Heart right ventricle (tissue), 16 donors: ENCODE results near the gene MAP3K7. TPM values are rescaled to one million over a fixed set of nuclear protein-coding genes. Genes with fewer than 3 reads are reported as not detected.
A peak's percentile ranks its signal among the peaks of the same experiment; 100 is the strongest.

ENCODE experiments used
- ATAC-seq, 8 donors: fragments of 200-7000 bp; cut with Tn5 transposase; one replicate each; pipeline ENCODE4 v1.9.1; 2020; ENCODE audit warnings: mild to moderate bottlenecking in 8 of 8, moderate library complexity in 8 of 8, moderate number of reproducible peaks in 1 of 8
- DNase-seq, 2 donors: peaks; one replicate each; pipeline ENCODE4 v3.0.0-alpha.2; 2020
- H3K27ac ChIP-seq, 10 donors: fragments of 200-600 bp; sonication (generic) in 2 of 10; one replicate each; pipeline versions ENCODE4 v1.5.0 to v1.8.0; 2020 to 2022; ENCODE audit warnings: mild to moderate bottlenecking in 3 of 10
- H3K27me3 ChIP-seq, 7 donors: fragments of 200-600 bp; one replicate each; pipeline ENCODE4 v1.8.0; 2021 to 2022; ENCODE audit warnings: mild to moderate bottlenecking in 2 of 7
- H3K36me3 ChIP-seq, 9 donors: fragments of 200-600 bp; sonication (generic) in 1 of 9; one replicate each; pipeline versions ENCODE4 v1.5.0 to v1.8.0; 2020 to 2022; ENCODE audit warnings: mild to moderate bottlenecking in 2 of 9
- H3K4me1 ChIP-seq, 9 donors: fragments of 200-600 bp; sonication (generic) in 1 of 9; one replicate each; pipeline versions ENCODE4 v1.5.0 to v1.8.0; 2020 to 2022; ENCODE audit warnings: mild to moderate bottlenecking in 4 of 9
- H3K4me3 ChIP-seq, 10 donors: fragments of 200-600 bp; sonication (generic) in 2 of 10; one replicate each; pipeline versions ENCODE4 v1.5.0 to v1.8.0; 2020 to 2022; ENCODE audit warnings: mild to moderate bottlenecking in 7 of 10, moderate library complexity in 2 of 10
- H3K9me3 ChIP-seq, 11 donors: fragments of 200-600 bp in 10 of 11; sonication (generic) in 2 of 11; one replicate each; pipeline versions ENCODE4 v1.5.0 to v1.8.0; 2013 to 2022; ENCODE audit warnings: mild to moderate bottlenecking in 2 of 11, control low read depth in 1 of 11, moderate library complexity in 1 of 11
- WGBS, 2 donors: extraction: QIAGEN DNeasy Blood & Tissue Kit; methylation state at CpG; one replicate each; pipeline ENCODE4 v1.1.7; 2013; ENCODE audit warnings: inconsistent platforms in 1 of 2; 5-methylcytosine and 5-hydroxymethylcytosine counted together
- intact Hi-C, 10 donors: fragments of 100-400 bp; cut with DNase I; formaldehyde crosslinking; loops; one replicate each; pipeline versions ENCODE4 v1.11.1 to v1.14.2; 2022
- polyA plus RNA-seq, 2 donors: library from polyadenylated mRNA; stranded (reverse); fragments of 200-250 nt; gene quantifications; one replicate each; pipeline ENCODE4 v1.2.3, GENCODE V29; 2013
- total RNA-seq, 10 donors: library from RNA; stranded (reverse); fragmentation: NEBNext Ultra II Directional in 3 of 10; extraction: Animal tissue kit (Norgen Biotek cat#: 25700) in 3 of 10; gene quantifications; one replicate each; pipeline versions ENCODE4 v1.2.1 to v1.2.4, GENCODE V29; 2021 to 2023
- TF ChIP-seq, protein P1 (sequence below), 9 donors: fragments of 200-600 bp; sonication (generic) in 2 of 9; IDR thresholded peaks; one replicate each; pipeline versions ENCODE4 v1.5.0 to v1.8.0; 2021 to 2022; ENCODE audit warnings: antibody characterized with exemption in 9 of 9, mild to moderate bottlenecking in 5 of 9, moderate library complexity in 1 of 9
- donor health status: Arrhythmogenic right ventricular cardiomyopathy.
- donor health status: ischemic (EF 13 %, LVEDD 7.1; RV severe dilation, severe dysfunction).
- donor health status: healthy with polysubstance abuse.
- donor health status: DM: no; HTN: yes; CAD: no.
- donor health status: DM: no; HTN: no; CAD: no.
- donor health status: ischemic (EF 25% LVEDD 6.9; RV normal size, moderate dysfunction).
- donor health status: ischemic (EF 25% LVEDD 5.7; RV mildly dilated, moderate dysfunction).
- donor health status: healthy.
- donor health status: DM: yes; HTN: yes; CAD: no.
- donor health status: Ischemic cardiomyopathy.
- donor health status: ischemic (EF 35%, LVEDD 5.7; RV mildly dilated, moderate dysfunction).
- donor health status: nonischemic (EF 11% LVEDD 7.7; RV severe dilation, severe dysfunction).
- donor health status: DM: yes; HTN: yes; CAD: no.
- donor health status: PGD.
- donor health status: ischemic (EF 29% LVEDD 5.4; RV normal size, mild dysfunction).
- donor health status: nonischemic (EF 23%, LVEDD 6.1; RV moderate dilation, normal function).

MAP3K7 gene
- total and polyA plus RNA-seq, 12 donors, result 7.5 to 29.3 (median 20.1) TPM

DNA sequence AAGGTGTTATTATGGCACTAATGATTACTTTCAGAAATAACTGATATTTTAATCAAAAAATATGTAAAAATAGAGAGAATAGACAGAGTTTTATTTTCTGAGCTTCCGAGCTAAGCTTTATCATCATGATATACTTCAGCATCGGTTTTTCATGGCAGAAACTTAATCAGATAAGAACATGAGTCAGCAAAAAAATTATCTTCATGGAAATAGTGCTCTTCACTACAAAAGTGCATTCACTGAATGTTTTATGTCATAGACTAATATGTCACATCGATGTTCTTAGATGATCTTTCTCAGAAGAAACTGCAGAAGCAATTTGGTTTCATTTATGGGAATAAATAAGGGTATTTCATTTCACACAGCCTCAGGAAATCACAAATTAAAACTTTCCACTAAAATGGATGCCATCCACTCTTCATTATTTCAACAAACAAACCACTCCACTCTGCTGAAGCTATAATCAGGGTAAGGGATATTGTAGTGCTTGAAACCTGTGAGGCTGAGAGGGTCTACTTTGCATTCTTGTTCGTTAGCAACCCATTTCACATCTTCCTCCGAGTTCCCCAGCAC is 10.2 kb upstream of the MAP3K7 start:
- Histone ChIP-seq H3K27ac (no peak overlapping the region), H3K27me3 (peaks cover 0 to 66% (median 19%) of the 10 kb centered on the region in 7 donors), H3K9me3 (no peaks in the 10 kb centered on the region), H3K4me3 (no peak overlapping the region), H3K36me3 (no peaks in the 10 kb centered on the region), H3K4me1 (no peaks in the 10 kb centered on the region)
- TF ChIP-seq, protein P1, sequence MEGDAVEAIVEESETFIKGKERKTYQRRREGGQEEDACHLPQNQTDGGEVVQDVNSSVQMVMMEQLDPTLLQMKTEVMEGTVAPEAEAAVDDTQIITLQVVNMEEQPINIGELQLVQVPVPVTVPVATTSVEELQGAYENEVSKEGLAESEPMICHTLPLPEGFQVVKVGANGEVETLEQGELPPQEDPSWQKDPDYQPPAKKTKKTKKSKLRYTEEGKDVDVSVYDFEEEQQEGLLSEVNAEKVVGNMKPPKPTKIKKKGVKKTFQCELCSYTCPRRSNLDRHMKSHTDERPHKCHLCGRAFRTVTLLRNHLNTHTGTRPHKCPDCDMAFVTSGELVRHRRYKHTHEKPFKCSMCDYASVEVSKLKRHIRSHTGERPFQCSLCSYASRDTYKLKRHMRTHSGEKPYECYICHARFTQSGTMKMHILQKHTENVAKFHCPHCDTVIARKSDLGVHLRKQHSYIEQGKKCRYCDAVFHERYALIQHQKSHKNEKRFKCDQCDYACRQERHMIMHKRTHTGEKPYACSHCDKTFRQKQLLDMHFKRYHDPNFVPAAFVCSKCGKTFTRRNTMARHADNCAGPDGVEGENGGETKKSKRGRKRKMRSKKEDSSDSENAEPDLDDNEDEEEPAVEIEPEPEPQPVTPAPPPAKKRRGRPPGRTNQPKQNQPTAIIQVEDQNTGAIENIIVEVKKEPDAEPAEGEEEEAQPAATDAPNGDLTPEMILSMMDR (IDR thresholded peaks at IDR 0.05), result no peak
- intact Hi-C loops, result no loop called here
- ATAC-seq (no peak), DNase-seq (no peak)
- 49 to 67% methylated on average over 5 of the region's 5 CpGs for WGBS, 2 donors

DNA sequence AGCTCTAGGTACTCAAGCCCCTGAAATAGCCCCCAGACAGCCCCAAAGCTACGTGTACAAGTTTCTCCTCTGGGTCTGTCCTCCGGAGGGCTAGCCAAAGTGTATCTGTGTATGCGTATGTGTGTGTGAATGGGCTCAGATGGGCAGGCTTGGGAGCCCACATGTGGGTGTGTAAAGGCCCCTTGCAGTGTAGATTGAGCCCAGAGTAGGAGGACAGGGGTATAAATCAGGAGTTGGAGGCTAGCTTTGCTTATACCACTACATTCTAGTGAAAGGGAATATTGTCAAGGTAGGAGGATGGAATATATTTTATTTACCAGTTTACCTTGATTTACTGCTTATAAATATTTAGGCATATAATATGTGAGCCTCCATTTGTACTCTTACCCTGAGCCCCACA is 9.0 kb upstream of the MAP3K7 start:
- ATAC-seq (no peak), DNase-seq (no peak)
- Histone ChIP-seq H3K4me3 (no peak overlapping the region), H3K36me3 (no peaks in the 10 kb centered on the region), H3K27me3 (peaks cover 0 to 75% (median 18%) of the 10 kb centered on the region in 7 donors), H3K27ac (no peak overlapping the region), H3K4me1 (no peaks in the 10 kb centered on the region), H3K9me3 (no peaks in the 10 kb centered on the region)
- 55 to 63% methylated on average over 3 of the region's 3 CpGs for WGBS, 2 donors
- TF ChIP-seq, protein P1 (IDR thresholded peaks at IDR 0.05), result no peak
- intact Hi-C loops, result no loop called here

DNA sequence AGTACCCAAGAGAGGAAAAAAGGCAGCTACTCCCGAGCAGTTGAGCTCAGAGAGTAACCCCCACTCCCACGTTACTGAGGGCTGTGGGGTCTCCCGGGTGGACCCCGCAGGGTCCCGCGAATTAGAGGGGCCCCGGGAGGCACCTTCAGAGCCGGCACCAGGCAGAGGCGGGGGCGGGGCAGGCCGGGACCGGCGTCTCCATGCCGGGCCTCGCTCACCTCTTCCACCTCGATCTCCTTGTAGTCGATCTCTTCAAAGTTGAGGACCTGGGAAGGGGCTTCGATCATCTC is 381 bp downstream of the MAP3K7 start:
- 0% methylated on average over 17 to 18 of the region's 18 CpGs for WGBS, 2 donors
- Histone ChIP-seq H3K4me1 (peaks cover 0 to 52% (median 39%) of the 10 kb centered on the region in 9 donors), H3K9me3 (no peaks in the 10 kb centered on the region), H3K27me3 (peaks cover 0 to 5% (median 0%) of the 10 kb centered on the region in 7 donors), H3K4me3 (peak overlapping the region; percentile 81 to 100 (median 95)), H3K36me3 (no peaks in the 10 kb centered on the region), H3K27ac (peak overlapping the region; percentile 78 to 96 (median 92))
- ATAC-seq (peak; percentile 3 to 73 (median 42)), DNase-seq (no peak)
- intact Hi-C loops, result no loop called here
- TF ChIP-seq, protein P1 (IDR thresholded peaks at IDR 0.05), result no peak

DNA sequence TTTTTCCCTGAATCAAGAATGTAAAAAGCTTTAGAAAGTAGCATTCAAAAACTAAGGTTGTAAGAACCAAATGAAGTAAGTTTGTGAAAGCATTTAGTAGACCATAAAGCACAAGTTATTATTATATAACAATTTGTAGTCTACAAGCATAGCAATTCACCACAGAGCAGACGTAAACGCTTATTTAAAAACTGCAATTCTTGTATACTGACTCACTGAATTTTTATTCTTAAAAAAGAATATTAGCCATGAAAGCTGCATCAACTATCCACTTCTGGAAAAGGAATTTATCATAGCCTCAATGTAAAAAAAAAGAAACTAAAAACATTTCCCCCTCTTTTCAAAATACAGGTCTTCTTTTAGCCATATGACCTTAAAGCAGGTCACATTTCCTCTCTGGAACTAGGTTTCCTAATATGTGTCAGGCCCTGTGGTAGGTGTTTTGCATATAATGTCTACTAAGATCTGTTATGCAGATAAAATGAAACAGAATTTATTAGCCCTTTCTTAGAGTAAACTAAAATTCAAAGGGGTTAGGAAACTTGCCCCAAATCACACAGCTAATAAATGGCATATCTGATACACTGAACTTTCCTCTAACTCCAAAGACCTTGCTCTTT is 2.1 kb downstream of the MAP3K7 start:
- intact Hi-C loops, result no loop called here
- no peak for ATAC-seq
- WGBS, 2 donors, result 72 to 77% methylated on average over 2 of the region's 2 CpGs
- Histone ChIP-seq H3K36me3 (no peaks in the 10 kb centered on the region), H3K4me3 (peak overlapping the region in 6 of 10 donors; percentile 90 to 100 (median 96)), H3K27me3 (no peaks in the 10 kb centered on the region), H3K27ac (no peak overlapping the region), H3K9me3 (no peaks in the 10 kb centered on the region), H3K4me1 (peaks cover 0 to 69% (median 49%) of the 10 kb centered on the region in 9 donors)
- TF ChIP-seq, protein P1 (IDR thresholded peaks at IDR 0.05), result no peak
- no peak for DNase-seq
